HEK293T (cell line): ENCODE results near the gene UNC13D.

ENCODE experiments used
- ARNT ChIP-seq: fragments of 450-650 bp; IDR thresholded peaks from 2 replicates; pipeline ENCODE4 v1.6.1; 2017; ENCODE audit warnings: mild to moderate bottlenecking
- BHLHE40 ChIP-seq: fragments of 450-650 bp; IDR thresholded peaks from 2 replicates; pipeline ENCODE4 v1.6.1; 2016; ENCODE audit warnings: mild to moderate bottlenecking, moderate library complexity, borderline replicate concordance
- CTBP1 ChIP-seq: fragments of 450-650 bp; IDR thresholded peaks from 2 replicates; pipeline ENCODE4 v1.6.1; 2016; ENCODE audit warnings: borderline replicate concordance
- FOXK2 ChIP-seq: fragments of 450-650 bp; IDR thresholded peaks from 2 replicates; pipeline ENCODE4 v1.6.1; 2016; ENCODE audit warnings: mild to moderate bottlenecking
- FOXM1 ChIP-seq: fragments of 450-650 bp; IDR thresholded peaks from 2 replicates; pipeline ENCODE4 v1.6.1; 2017; ENCODE audit warnings: mild to moderate bottlenecking, borderline replicate concordance
- HDGF ChIP-seq: fragments of 450-650 bp; IDR thresholded peaks from 2 replicates; pipeline ENCODE4 v1.6.1; 2017; ENCODE audit warnings: antibody characterized with exemption, borderline replicate concordance
- L3MBTL2 ChIP-seq: fragments of 450-650 bp; conservative IDR thresholded peaks from 2 replicates; pipeline ENCODE4 v1.6.1; 2016; ENCODE audit warnings: mild to moderate bottlenecking
- LEF1 ChIP-seq: fragments of 450-650 bp; IDR thresholded peaks from 2 replicates; pipeline ENCODE4 v1.6.1; 2017; ENCODE audit warnings: mild to moderate bottlenecking, borderline replicate concordance
- NFRKB ChIP-seq: fragments of 450-650 bp; IDR thresholded peaks from 2 replicates; pipeline ENCODE4 v1.6.1; 2016; ENCODE audit warnings: mild to moderate bottlenecking, moderate library complexity
- PKNOX1 ChIP-seq: fragments of 450-650 bp; IDR thresholded peaks from 2 replicates; pipeline ENCODE4 v1.6.1; 2016
- SP1 ChIP-seq: fragments of 450-650 bp; IDR thresholded peaks from 2 replicates; pipeline ENCODE4 v1.6.1; 2017
- SUZ12 ChIP-seq: fragments of 450-650 bp; IDR thresholded peaks from 2 replicates; pipeline ENCODE4 v1.6.1; 2016; ENCODE audit warnings: mild to moderate bottlenecking
- ZNF384 ChIP-seq: fragments of 450-650 bp; IDR thresholded peaks from 2 replicates; pipeline ENCODE4 v1.6.1; 2016

DNA sequence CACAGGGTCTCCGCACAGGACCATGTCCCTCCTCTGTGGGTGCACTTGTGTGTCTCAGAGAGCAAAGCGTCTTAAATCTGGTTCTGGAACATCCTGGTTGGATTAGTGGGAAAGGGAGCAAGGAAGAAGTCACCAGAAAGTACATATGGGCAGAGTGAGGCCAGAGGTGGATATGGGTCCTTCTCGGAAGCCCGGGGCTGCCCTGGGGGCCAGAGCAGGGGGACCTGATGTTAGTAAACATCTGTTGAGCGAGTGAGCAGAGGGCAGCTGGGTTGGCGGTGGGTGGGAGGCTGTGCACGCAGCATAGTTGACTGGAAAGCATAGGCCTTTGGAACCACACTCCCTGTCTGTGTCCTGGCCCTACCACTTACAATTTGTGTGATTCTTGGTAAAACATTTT lies 22.7 kb downstream of the UNC13D start:
- TF ChIP-seq SUZ12 (no peak), BHLHE40 (no peak), ARNT (no peak), SP1 (no peak), HDGF (no peak), L3MBTL2 (no peak), FOXK2 (no peak), PKNOX1 (no peak), FOXM1 (no peak), CTBP1 (no peak), NFRKB (no peak), LEF1 (no peak), ZNF384 (no peak)
